Limb (tissue), 2 donors: ENCODE measurements around the gene CDX1.

Source experiments
- DNase-seq, 2 donors: peaks; one replicate each; pipeline ENCODE4 v3.0.0-alpha.2; 2016; ENCODE audit errors: extremely low spot score in 2 of 2

Gene CDX1

DNA sequence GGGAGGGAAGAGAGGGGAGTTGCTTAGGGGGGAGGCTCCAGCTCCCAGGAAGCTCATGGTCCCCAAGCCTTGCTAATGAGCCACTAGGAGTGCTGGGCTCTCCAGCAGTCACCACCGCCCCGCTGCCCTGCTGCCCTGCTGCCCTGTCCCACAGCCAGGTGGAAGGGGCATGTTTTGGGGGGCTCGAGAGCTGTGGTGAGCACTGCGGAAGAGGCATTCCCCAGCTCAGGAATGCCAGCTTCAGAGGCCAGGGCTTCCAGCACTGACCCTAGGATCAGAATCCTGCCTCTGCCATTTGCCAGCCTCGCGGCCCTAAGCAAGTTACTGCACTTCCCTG lies 40.2 kb downstream of the CDX1 start:
- DNase-seq, result no peak

DNA sequence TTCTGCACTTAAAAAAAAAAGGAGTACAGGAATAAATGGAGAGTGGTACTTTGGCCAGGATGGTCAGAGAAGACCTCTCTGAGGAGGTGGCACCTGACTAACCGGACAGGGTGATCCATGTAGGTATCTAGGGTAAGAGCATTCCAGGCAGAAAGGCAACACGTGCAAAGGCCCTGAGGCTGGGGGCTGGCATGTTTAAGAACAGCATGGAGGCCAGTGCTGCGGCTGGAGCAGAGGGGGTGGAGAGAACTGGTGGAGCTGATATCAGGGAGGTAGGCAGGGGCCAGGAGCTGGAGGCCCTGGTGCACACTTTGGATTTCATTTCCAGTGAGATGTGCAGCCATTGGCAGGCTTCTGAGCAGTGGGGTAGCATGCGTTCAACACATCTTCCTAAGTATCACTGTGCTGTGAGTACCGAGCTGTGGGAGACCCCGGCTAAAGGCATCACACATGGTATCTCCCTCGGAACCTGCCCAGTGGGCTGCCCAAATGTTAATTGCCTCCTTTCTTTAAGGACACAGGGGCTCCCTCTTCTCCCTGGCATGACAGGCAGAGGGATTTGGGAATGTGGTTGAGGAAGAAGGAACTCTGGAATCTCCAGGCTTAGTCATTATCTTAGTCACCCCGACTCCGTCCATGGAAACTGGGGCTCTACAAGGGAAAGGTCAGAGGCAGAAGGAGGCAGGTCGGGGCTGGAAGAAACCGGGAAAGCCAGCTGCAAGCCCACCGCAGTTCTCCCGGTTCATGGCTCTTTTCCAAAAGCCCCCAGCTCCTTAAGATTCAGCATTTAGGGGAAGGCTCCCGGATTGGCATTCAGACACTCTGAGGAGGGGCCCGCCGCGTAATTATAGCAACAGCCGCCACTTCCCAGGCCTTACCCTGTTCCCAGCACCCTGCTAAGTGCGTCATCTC lies 41.9 kb downstream of the CDX1 start:
- no peak for DNase-seq

DNA sequence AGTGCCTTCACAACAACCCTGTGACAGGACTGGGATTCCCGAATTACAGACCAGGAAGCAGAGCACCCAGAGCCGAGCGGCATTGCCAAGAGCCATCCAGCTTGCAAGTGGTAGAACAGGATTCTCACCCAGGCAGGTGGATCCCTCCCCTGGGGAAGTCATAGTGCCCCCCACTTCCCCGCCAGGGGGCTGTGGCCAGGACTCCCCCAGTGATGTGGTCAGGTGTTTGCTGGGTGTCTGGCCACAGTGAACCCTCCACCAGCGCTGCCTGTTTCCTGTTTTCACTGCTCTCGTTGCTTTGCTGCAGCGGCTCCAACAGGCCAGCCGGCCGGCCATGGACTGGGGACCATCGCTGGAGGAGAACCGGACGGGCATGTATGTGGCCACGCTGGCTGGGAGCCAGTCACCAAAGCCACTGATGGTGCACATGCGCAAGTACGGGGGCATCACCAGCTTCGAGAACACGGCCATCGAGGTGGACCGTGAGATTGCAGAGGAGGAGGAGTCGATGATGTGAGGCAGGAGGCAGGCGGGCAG lies 42.6 kb downstream of the CDX1 start:
- no peak for DNase-seq

DNA sequence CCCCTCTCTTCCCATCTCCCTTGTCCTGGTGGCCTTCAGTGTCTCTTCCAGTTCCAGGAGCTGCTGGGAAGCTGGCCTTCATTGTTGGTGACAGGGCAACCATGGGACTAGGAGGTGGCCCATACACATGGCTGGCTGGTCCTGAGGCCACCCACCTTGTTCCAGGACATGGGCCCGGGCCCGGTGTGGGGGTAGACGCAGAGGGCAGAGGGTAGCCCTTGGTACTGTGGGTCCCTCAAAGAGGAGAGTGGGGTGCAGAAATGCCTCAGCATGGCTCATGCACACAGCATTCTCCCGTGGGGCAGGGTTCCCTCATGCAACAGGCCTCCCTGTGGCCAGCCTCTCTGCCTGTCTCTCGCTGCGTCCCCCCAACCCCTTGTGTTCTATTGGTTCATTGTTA lies 44.1 kb downstream of the CDX1 start:
- DNase-seq, result no peak

GRCh38 chr5:150211156-150212030 lies 44.8 kb downstream of the CDX1 start:
- DNase-seq, result no peak

GRCh38 chr5:150213530-150213929 lies 47.0 kb downstream of the CDX1 start:
- no peak for DNase-seq

GRCh38 chr5:150214289-150214688 lies 47.7 kb downstream of the CDX1 start:
- DNase-seq, result no peak

DNA sequence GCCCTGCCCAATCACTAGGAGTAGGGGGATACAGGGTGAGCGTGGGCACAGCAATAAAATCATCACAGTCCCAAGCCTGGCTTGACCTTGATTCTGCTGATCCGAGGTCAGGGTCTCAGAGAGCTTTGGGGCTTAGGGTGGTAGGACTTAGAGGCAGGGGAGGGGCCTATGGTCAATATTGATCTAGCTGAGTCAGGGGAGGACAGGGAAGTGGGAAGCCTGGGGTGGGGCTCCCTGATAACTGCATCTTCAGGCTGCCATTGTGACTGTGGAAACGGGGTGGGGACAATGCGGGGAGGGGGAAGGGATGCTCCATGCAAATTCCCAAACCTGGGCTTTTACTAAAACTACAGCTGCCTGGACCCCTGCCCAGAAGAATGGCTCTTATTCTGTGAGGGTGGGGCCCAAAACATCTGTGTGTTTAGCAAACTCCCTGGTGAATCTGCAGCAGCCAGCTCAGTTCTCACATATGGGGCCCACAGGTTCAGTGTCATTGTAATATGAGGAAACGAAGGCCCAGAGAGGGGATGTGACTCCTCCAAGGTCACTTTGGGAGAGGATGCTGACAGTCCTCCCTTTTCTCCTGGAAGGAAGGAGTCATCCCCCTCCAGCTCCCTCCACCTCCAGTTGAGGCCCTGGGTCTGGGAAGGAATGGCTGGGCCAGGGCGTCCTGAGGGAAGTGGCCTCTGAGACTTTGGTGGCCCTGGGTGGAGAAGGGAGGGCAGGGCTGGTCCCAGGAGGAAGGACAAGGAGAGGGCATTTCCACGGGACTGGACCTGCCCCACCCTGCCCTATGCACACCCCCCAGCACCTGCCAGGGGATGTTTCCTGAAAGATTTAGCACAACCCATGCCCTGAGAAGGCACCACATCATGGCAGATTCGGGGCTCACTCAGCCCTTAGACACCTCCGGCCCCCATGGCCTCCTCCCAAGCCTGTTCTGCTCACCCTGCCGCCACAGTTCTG lies 49.7 kb downstream of the CDX1 start:
- DNase-seq, result peak in 1 of 2 donors; percentile 58

DNA sequence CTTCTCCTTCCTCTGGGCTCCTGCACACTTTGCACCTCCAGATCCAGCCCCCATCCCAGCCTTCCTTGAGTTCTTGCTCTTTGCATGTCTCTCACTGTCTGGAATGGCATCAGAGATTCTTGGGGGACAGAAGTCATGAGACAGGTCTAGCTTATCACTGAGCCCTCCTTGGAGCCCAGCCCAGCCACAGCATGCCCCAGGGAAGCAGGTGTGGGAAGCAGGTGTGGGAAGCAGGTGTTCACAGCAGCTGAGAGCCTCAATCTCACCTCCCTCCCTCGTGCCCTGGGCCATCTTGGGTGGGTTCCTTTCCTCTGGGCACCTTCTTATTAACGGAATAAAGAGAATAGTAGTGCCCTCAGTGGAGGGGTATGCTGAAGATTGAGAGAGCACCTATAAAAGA lies 50.5 kb downstream of the CDX1 start:
- no peak for DNase-seq

GRCh38 chr5:150217873-150218692 lies 51.5 kb downstream of the CDX1 start:
- DNase-seq, result peak; percentile 86 to 90

- no peak for DNase-seq
These were observed 52.1 kb downstream of the CDX1 start for GRCh38 chr5:150218693-150219035.

DNA sequence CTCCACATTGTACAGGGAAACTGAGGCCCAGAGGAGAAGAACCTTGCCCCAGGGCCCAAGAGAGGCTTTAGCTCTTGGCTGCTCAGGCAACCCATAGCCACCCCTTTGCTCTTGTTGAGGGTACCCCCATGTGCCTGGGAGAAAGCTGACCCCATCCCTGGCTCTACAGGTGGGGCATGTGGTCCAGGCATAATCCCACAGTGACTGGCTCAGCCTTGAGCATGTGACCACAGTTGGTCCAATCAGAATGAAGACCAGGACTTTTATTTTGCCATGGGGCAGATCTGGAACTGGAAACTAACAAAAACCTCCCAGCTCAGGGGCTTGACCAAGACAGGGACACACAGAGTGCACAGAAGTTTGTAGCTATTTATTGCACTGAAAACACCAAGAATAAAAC lies 52.6 kb downstream of the CDX1 start:
- no peak for DNase-seq

DNA sequence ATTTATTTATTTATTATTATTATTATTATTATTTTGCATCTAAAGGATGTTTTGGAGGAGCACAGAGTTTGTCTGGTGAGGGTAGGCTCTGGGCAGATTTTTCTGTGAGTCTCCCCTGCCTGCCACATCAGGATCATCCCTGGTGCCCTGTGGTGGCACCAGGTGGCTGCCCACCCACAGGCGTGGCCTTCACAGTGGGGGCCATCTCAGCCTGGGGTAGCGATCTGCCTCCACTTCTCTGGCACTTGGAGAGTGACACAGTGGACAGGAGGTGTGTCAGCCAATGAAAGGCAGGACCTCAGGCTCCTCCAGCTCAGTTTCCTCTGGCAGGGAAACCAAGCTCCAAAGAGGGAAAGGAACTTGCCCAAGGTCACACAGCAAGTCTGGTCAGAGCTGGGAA lies 53.3 kb downstream of the CDX1 start:
- no peak for DNase-seq

DNA sequence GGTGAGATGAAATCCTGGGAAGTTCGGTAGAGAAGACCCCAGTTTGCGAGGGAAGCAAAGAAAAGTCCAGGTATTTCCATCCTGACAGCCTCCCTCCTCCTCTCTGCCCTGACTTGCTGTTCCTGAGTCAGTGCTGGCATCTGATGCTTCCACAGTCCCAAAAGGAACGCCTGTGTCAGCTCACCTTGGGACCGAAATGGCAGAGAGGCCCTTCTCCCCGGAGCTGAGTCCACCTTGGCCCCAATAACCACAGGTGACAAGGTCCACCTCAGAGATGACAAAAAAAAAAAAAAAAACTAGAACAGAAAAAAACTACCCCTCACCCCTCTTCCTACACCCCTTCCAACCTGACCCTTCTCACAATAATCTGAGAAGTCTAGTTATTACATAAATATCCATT lies 54.9 kb downstream of the CDX1 start:
- DNase-seq, result no peak

GRCh38 chr5:150222906-150223305 lies 56.3 kb downstream of the CDX1 start:
- DNase-seq, result no peak

DNA sequence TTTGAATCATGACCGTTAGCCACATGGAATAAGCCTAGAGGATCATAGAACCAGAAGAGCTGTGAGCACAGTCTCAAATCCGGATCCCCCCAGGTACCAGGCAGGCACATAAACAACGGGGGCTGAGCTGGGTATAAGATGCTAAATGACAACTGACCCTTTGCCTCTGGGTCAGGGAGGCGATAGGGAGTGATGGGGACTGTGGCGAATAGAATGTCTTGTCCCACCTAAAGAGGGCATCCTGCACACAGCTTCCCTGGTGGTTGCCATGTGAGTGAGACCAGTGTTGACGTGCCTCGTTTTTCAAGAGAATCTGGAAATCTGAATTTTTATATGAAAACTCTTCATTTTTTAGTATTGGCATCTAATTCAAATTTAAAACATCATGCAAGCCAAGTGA lies 56.9 kb downstream of the CDX1 start:
- no peak for DNase-seq

DNA sequence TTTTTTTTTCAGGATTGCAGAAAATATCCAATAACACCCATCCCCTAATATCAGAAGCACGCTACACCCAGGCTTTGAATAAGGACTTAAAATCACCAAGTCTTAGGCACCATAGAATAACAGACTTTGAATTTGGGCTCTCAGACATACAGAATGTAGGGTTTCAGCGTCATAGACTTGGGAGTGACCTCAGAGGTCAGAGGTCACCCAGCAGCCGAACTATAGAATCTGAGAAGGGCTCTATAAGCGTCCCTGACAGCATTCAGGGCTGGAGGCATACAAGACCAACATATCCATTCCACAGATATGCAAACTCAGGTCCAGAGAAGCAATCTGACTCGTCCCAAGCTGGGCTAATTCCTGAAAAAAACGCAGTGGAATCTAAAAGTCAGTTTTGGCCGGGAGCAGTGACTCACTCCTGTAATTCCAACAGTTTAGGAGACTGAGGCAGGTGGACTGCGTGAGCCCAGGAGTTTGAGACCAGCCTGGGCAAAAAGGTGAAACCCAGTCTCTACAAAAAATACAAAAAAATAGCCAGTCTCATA lies 58.0 kb downstream of the CDX1 start:
- no peak for DNase-seq

DNA sequence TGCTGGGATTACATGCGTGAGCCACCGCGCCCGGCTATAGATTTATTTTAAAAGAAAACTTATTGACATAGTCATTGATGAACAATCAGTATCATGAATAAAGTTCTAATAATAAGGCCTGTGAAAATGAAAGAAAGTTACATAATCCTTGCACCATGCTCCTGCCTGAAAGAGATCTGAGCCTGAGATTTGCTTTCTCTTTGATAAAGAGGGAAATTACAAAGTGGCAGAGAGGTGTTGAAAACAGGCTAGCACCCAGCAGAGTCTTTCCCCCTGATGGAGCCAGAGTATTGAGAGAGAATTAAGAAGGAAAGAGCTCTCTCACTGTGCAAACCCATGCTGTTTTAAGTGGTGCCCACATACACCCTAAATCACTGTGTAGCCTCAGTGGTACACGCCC lies 60.5 kb downstream of the CDX1 start:
- DNase-seq, result no peak

DNA sequence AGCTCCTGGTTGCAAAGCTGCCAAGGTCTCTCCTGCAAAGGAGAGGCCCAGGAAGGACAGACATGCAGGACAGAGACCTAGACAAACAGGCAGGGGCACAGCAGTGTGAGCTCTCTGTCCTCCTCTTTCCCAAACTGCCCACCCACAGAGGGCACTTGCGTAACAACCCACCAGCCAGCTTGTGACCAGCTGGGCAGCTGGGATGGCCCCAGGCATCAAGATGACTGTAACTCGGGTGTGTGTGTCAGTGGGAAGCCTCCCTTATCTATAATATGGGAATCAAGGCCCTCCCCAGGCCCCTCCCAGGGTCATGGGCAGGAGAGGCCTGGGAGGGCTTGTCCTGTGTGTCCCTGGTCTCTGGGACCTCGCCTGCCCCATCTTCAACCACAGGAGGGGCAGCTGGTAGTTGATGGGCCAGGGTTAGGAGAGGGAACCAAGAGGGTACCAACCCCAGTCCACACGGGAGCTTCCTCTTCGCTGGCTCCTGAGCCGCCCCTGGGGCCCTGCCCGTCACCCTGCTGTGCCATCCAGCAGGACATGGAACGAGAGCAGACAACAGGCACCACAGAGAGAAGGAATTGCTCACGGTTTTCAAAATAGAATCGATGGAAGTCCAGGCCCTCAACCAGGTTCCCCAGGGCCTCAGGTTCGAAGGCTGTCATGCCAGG lies 61.2 kb downstream of the CDX1 start:
- no peak for DNase-seq

- DNase-seq, result no peak
These were observed 63.0 kb downstream of the CDX1 start for GRCh38 chr5:150229571-150229970.
